SK-N-MC (cell line): ENCODE measurements around the gene AOPEP.
A peak's percentile ranks its signal among the peaks of the same experiment; 100 is the strongest.
"Not testable (repeated sequence)": the region's sequence is repeated elsewhere in the genome, so short reads cannot be mapped to it uniquely, and the experiment has no call there.

ENCODE experiments used
- DNase-seq: peaks from one replicate; pipeline ENCODE4 v3.0.0-alpha.2; 2011; ENCODE audit warnings: low read depth, low spot score
- H3K27ac ChIP-seq: fragments of 200-600 bp; sonication (generic); 2 replicates; pipeline ENCODE4 v1.5.1; 2016; ENCODE audit warnings: mixed run types
- H3K36me3 ChIP-seq: fragments of 200-600 bp; sonication (generic); 2 replicates; pipeline ENCODE4 v1.6.1; 2017; ENCODE audit warnings: antibody characterized with exemption, low read length, mixed read lengths; ENCODE audit not compliant: insufficient read depth
- H3K4me3 ChIP-seq: fragments of 200-600 bp; sonication (generic); 2 replicates; pipeline ENCODE4 v1.5.1; 2016
- H3K9ac ChIP-seq: fragments of 200-600 bp; sonication (generic); 2 replicates; pipeline ENCODE4 v1.8.0; 2017; ENCODE audit warnings: mixed run types, mixed read lengths; ENCODE audit not compliant: insufficient read length
- H3K9me3 ChIP-seq: fragments of 200-600 bp; sonication (generic); 2 replicates; pipeline ENCODE4 v1.6.1; 2017; ENCODE audit warnings: low read depth, mild to moderate bottlenecking, antibody characterized with exemption, low read length, moderate library complexity, mixed read lengths
- EZH2 ChIP-seq: fragments of 200-600 bp; sonication (generic); IDR thresholded peaks from one replicate; pipeline ENCODE4 v1.6.1; 2017; ENCODE audit warnings: antibody characterized with exemption
- FOXP2 ChIP-seq: optimal IDR thresholded peaks from 2 replicates; pipeline ENCODE3; 2011; ENCODE audit warnings: mild to moderate bottlenecking, moderate library complexity; ENCODE audit not compliant: insufficient read depth; ENCODE audit errors: extremely low read length, control extremely low read depth
- POLR2AphosphoS5 ChIP-seq: IDR thresholded peaks from 2 replicates; pipeline ENCODE4 v1.6.1; 2012; ENCODE audit warnings: mild to moderate bottlenecking, low read depth, low read length, borderline replicate concordance

Gene AOPEP

GRCh38 chr9:94956731-94957130, 230.2 kb downstream of the AOPEP start:
- no peaks in the 10 kb centered on the region for H3K9me3 ChIP-seq
- no peak for DNase-seq
- no peak for TF ChIP-seq EZH2
- TF ChIP-seq FOXP2: no peak
- no peak for TF ChIP-seq POLR2AphosphoS5
- H3K9ac ChIP-seq: no peak overlapping the region
- no peak overlapping the region for H3K27ac ChIP-seq
- H3K4me3 ChIP-seq: no peak overlapping the region
- H3K36me3 ChIP-seq: 0 out of 2 replicates have a peak, but pooled peaks cover 3% of the 10 kb centered on the region

- H3K27ac ChIP-seq: no peak overlapping the region
- no peak for DNase-seq
- 0 out of 2 replicates have a peak, but pooled peaks cover under 1% of the 10 kb centered on the region for H3K36me3 ChIP-seq
- no peak overlapping the region for H3K9ac ChIP-seq
- H3K9me3 ChIP-seq: no peaks in the 10 kb centered on the region
- no peak for TF ChIP-seq EZH2
- no peak for TF ChIP-seq FOXP2
- TF ChIP-seq POLR2AphosphoS5: no peak
- no peak overlapping the region for H3K4me3 ChIP-seq
Observed at GRCh38 chr9:94960964-94961363, 234.5 kb downstream of the AOPEP start.

GRCh38 chr9:94961870-94962269, 235.4 kb downstream of the AOPEP start:
- H3K27ac ChIP-seq: no peak overlapping the region
- no peaks in the 10 kb centered on the region for H3K9me3 ChIP-seq
- TF ChIP-seq POLR2AphosphoS5: no peak
- TF ChIP-seq EZH2: no peak
- no peak for TF ChIP-seq FOXP2
- DNase-seq: no peak
- H3K4me3 ChIP-seq: no peak overlapping the region
- no peak overlapping the region for H3K9ac ChIP-seq
- H3K36me3 ChIP-seq: no peaks in the 10 kb centered on the region

GRCh38 chr9:94965631-94966030, 239.1 kb downstream of the AOPEP start:
- H3K27ac ChIP-seq, H3K4me3 ChIP-seq, H3K9ac ChIP-seq, DNase-seq, H3K9me3 ChIP-seq, H3K36me3 ChIP-seq: not testable (repeated sequence)

- H3K9ac ChIP-seq, H3K36me3 ChIP-seq, H3K4me3 ChIP-seq, H3K9me3 ChIP-seq, DNase-seq, H3K27ac ChIP-seq: not testable (repeated sequence)
Observed at GRCh38 chr9:94966046-94966445, 239.5 kb downstream of the AOPEP start.

- DNase-seq: no peak
- Histone ChIP-seq H3K4me3 (no peak overlapping the region), H3K9me3 (no peaks in the 10 kb centered on the region), H3K36me3 (no peaks in the 10 kb centered on the region), H3K27ac (no peak overlapping the region), H3K9ac (no peak overlapping the region)
- TF ChIP-seq FOXP2: no peak
- no peak for TF ChIP-seq EZH2
- TF ChIP-seq POLR2AphosphoS5: no peak
Observed at GRCh38 chr9:94967482-94967881, 241.0 kb downstream of the AOPEP start.

- no peak for DNase-seq
- TF ChIP-seq FOXP2: no peak
- TF ChIP-seq EZH2: no peak
- no peak for TF ChIP-seq POLR2AphosphoS5
- no peaks in the 10 kb centered on the region for H3K9me3 ChIP-seq
- H3K4me3 ChIP-seq: no peak overlapping the region
- H3K27ac ChIP-seq: peak overlapping the region; percentile 59
- no peak overlapping the region for H3K9ac ChIP-seq
- H3K36me3 ChIP-seq: no peaks in the 10 kb centered on the region
Observed at GRCh38 chr9:94971378-94972131, 245.1 kb downstream of the AOPEP start.

GRCh38 chr9:94973451-94973941, 247.0 kb downstream of the AOPEP start:
- Histone ChIP-seq H3K36me3 (no peaks in the 10 kb centered on the region), H3K27ac (peak overlapping the region; percentile 45; the same call in 1 of the 2 replicates)
- TF ChIP-seq POLR2AphosphoS5: no peak
- TF ChIP-seq EZH2: no peak
- no peak for TF ChIP-seq FOXP2

GRCh38 chr9:94974154-94974879, 247.8 kb downstream of the AOPEP start:
- DNase-seq: no peak
- Histone ChIP-seq H3K4me3 (no peak overlapping the region), H3K9ac (no peak overlapping the region), H3K27ac (0 out of 2 replicates have a peak overlapping the region, but pooled peaks have one; percentile 45), H3K36me3 (no peaks in the 10 kb centered on the region), H3K9me3 (no peaks in the 10 kb centered on the region)
- TF ChIP-seq FOXP2 (no peak), POLR2AphosphoS5 (no peak), EZH2 (no peak)

More at GRCh38 chr9:94973451-94973941, 247.0 kb downstream of the AOPEP start:
- Histone ChIP-seq H3K9ac (no peak overlapping the region), H3K4me3 (no peak overlapping the region), H3K9me3 (no peaks in the 10 kb centered on the region)
- peak; percentile 18 for DNase-seq
